Measurements from ENCODE around the gene TRIM28.
A peak's percentile ranks its signal among the peaks of the same experiment; 100 is the strongest.
"Not testable (repeated sequence)": the region's sequence is repeated elsewhere in the genome, so short reads cannot be mapped to it uniquely, and the experiment has no call there.

TRIM28 gene

GRCh38 chr19:58543826-58544590 lies at the start of gene TRIM28:
TSS of gene TRIM28 (plus strand) at chr19:58544064. CDS start at chr19:58544758, 694 bp downstream.
- peak; percentile 100 for DNase-seq (ENCODE audit: low spot score)

GRCh38 chr19:58497634-58498170 lies 46.2 kb upstream of the TRIM28 start:
- DNase-seq (ENCODE audit: low spot score) = no peak

DNA sequence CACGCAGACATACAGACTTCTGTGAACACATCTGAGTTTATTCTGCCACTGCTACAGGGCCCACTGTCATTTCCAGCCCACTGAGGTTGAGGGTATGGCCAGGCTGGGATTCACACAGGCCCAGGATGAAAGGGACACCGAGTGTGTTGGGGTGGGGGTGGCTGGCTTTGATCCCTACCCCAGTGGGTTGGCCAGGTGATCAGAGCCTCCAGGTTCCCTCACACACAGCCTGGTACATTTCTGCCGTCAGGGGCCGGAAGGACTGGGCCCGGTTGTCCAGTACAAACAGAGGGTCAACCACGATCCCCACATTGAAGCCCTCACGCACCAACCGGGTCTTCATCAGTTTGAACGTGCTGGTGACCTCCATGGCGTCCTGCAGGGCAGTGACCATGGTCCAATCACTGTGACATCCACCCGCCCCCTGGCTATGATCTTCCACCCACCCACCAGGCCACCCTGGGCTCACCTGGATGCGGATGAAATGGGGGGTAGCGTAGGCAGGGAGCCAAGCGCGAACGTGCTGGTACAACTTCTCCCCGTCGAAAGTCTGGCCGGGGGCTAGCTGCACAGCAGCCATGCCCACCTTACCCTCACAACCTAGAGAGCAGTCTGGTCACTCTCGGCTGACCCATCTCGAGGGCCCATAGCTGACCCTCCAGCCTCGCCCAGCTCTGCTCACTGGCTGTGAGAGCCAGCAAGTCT lies 45.4 kb upstream of the TRIM28 start:
- no peak for DNase-seq (ENCODE audit: low spot score)

GRCh38 chr19:58499021-58499927 lies 44.6 kb upstream of the TRIM28 start:
- peak; percentile 97 for DNase-seq (ENCODE audit: low spot score)

DNA sequence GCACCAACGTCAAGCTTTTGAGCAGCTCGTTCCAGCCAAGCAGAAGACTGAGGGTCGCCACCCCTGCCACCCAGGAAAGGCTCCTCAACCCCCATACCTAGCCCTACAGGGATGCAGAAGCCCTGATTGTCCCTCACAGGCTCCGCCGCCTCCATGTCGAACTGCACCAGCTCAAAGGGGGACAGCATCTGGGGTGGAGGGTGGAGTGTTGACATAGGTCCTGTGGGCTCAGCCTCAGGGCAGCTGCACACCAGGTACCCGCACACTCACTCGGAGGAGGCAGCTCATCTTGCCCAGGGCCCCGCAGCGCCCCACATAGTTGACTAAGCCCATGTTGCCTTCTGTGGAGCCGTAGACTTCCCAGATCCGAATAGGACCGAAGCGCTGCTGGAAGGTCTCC lies 43.6 kb upstream of the TRIM28 start:
- no peak for DNase-seq (ENCODE audit: low spot score)

- not testable (repeated sequence) for DNase-seq (ENCODE audit: low spot score)
Measured at GRCh38 chr19:58507602-58508223, 36.2 kb upstream of the TRIM28 start.

GRCh38 chr19:58509731-58510083 lies 34.2 kb upstream of the TRIM28 start:
- DNase-seq (ENCODE audit: low spot score) = no peak

- DNase-seq (ENCODE audit: low spot score) = no peak
Measured at GRCh38 chr19:58510084-58510862, 33.6 kb upstream of the TRIM28 start.

DNA sequence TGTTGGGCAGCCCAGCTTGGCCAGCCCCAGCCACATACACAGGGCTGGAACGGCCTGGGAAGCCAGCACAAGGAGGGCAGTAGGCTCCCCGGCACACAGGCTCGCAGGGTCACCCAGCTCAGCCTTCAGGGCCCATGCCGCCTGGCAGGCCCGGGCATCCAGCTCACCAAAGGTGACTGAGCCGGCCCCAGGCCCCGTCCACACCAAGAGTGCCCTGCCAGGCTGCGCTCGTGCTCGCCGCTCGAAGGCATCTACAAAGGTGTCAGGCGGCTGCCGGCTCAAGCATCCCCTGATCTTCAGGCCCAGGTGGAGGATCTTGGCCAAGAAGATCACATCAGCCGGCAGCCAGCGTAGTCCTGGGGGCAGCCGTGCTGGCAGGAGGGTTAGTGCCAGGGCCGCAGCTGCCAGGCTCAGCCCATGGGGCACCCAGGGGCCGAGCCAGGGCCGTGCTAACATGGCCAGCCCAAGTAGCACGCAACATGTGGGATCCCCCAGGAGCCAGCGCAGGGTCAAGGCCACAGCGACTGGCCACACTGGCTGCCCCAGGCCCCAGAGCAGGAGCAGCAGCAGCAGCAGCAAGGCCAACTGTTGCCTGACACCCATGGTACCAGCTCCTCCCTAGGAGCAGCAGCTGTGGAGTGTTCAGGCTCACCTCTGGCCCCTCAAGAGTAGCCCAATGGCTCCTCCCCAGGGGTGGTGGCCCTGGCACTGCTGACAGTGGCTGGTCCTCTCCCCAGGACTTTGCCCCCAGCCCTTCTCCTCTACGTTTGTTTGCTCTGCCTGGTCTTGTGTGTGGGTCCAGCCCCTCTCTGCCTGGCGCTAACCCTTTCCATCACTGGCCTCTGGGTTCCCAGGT lies 32.3 kb upstream of the TRIM28 start, which contains the start of gene SLC27A5:
Gene SLC27A5 (minus strand): TSS at position 640 of the 856 bp plus-strand sequence. CDS start 37 bp downstream, at position 603.
- DNase-seq (ENCODE audit: low spot score) = no peak

- no peak for DNase-seq (ENCODE audit: low spot score)
Measured at GRCh38 chr19:58513213-58513693, 30.6 kb upstream of the TRIM28 start.

GRCh38 chr19:58513694-58514563 lies 29.9 kb upstream of the TRIM28 start:
- DNase-seq (ENCODE audit: low spot score) = peak; percentile 99

- no peak for DNase-seq (ENCODE audit: low spot score)
Measured at GRCh38 chr19:58514564-58515022, 29.3 kb upstream of the TRIM28 start.

GRCh38 chr19:58515259-58515658 lies 28.6 kb upstream of the TRIM28 start:
- no peak for DNase-seq (ENCODE audit: low spot score)

- no peak for DNase-seq (ENCODE audit: low spot score)
Measured at GRCh38 chr19:58516246-58516836, 27.5 kb upstream of the TRIM28 start.

- no peak for DNase-seq (ENCODE audit: low spot score)
Measured at GRCh38 chr19:58516964-58517833, 26.7 kb upstream of the TRIM28 start.

DNA sequence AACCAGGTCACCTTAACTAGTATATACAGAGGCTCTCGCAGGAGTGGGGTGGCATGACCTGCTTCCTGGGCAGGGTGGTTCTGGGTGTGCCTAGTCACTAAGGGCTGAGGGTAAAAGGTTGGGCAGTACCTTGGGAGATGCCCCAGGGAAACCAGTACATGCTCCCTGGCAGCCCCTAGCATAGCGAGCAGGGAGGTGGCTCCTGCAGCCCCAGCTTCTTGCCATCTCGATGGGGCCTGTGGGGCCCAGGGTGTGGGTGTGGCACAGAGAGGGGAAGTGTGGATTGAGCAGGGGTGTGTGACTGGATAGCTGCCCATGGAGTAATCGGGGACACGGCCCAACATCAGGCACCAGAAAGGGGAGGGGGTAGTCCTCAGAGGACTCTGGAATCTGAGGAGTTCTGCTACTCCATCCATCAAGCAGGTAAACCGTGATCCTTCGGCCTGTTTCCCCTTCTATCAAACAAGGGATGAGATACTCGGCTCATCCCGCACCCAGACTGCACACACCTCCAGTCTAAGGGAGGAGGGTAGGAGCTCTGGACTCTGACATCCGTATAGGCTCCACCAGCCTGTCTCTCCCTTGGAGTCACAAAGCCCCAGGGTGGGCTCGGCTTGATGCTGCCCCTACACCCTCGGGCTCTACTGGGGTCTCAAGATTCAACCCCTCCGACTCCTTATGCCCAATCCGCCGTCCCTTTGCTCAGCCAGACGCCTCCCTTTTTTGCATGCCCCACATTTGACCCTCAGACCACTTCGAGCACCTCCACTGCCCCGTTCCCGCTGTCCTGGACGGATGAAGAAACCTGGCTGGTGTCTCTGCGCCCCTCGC lies 25.4 kb upstream of the TRIM28 start:
- DNase-seq (ENCODE audit: low spot score) = no peak

DNA sequence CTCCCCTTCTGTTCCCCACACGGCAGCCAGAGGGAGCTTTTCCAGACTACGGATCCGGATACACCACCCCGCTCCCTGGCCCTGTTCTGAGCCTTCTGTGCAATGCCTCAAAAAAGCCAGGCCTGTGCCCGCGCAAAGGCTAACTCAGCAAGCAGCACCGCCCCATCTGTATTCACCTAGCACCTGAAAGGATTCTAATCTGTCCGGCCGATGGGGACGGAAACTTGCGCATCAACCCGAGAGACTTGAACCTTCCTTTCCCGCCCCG lies 24.8 kb upstream of the TRIM28 start:
- DNase-seq (ENCODE audit: low spot score) = peak; percentile 80
